Prostate gland (tissue), 2 donors: Measurements from ENCODE around the gene MALRD1. TPM values are rescaled to one million over a fixed set of nuclear protein-coding genes. Genes with fewer than 3 reads are reported as not detected.

Experiments
- DNase-seq: peaks from one replicate; pipeline ENCODE4 v3.0.0-alpha.2; 2019; ENCODE audit warnings: low spot score
- H3K27ac ChIP-seq, 2 donors: fragments of 200-600 bp; sonication (generic); 2 replicates each; pipeline ENCODE4 v1.5.1; 2017 to 2019
- H3K27me3 ChIP-seq: fragments of 200-600 bp; sonication (generic); replicated peaks from 2 replicates; pipeline ENCODE4 v1.5.1; 2019; ENCODE audit not compliant: insufficient read depth
- H3K36me3 ChIP-seq, 2 donors: fragments of 200-600 bp; sonication (generic); 1 replicate in 1 of 2; 2 replicates in 1 of 2; pipeline versions ENCODE4 v1.5.1 to v1.8.1; 2017 to 2019
- H3K4me1 ChIP-seq: fragments of 200-600 bp; sonication (generic); replicated peaks from 2 replicates; pipeline ENCODE4 v1.5.1; 2019
- H3K4me3 ChIP-seq, 2 donors: fragments of 200-600 bp; sonication (generic); 2 replicates each; pipeline ENCODE4 v1.5.1; 2017 to 2019
- H3K9me3 ChIP-seq: fragments of 200-600 bp; sonication (generic); 2 replicates; pipeline ENCODE4 v1.5.1; 2017
- CTCF ChIP-seq, 4 experiments: fragments of 200-600 bp in 2 of 4; fragments of 450-650 bp in 2 of 4; sonication (generic) in 2 of 4; IDR thresholded peaks; 1 replicate in 3 of 4; 2 replicates in 1 of 4; pipeline ENCODE4 v1.5.1; 2016 to 2019; ENCODE audit warnings: antibody characterized with exemption in 4 of 4, mild to moderate bottlenecking in 2 of 4, moderate library complexity in 2 of 4
- POLR2A ChIP-seq: fragments of 450-650 bp; IDR thresholded peaks from one replicate; pipeline ENCODE4 v1.6.1; 2016; ENCODE audit warnings: antibody characterized with exemption, mild to moderate bottlenecking
- POLR2AphosphoS5 ChIP-seq: sonication (generic); formaldehyde crosslinking; IDR thresholded peaks from one replicate; pipeline ENCODE4 v1.6.1; 2017; ENCODE audit warnings: antibody characterized with exemption
- WGBS: methylation state at CpG from one replicate; pipeline ENCODE4 v1.1.5; 2018; 5-methylcytosine and 5-hydroxymethylcytosine counted together
- intact Hi-C: fragments of 100-400 bp; cut with DNase I; formaldehyde crosslinking; loops from one replicate; pipeline ENCODE4 v1.14.2; 2022
- small RNA-seq, 2 donors: library from RNA; depleted of rRNA; stranded (forward); fragments of <200 nt; gene quantifications; one replicate each; pipeline ENCODE3, GENCODE V24; 2016
- total RNA-seq, 2 donors: library from RNA; depleted of rRNA; stranded (reverse); fragments of >200 nt; gene quantifications; one replicate each; pipeline ENCODE4 v1.1.0, GENCODE V29; 2016

MALRD1 gene
- total RNA-seq, 2 donors from 2014 or later: 2.1 TPM; not detected in 1

GRCh38 chr10:19783721-19784120 lies 735.1 kb downstream of the MALRD1 start:
- Histone ChIP-seq H3K36me3 (no peaks in the 10 kb centered on the region), H3K4me1 (no peaks in the 10 kb centered on the region), H3K27ac (no peak overlapping the region), H3K4me3 (no peak overlapping the region), H3K27me3 (no peaks in the 10 kb centered on the region), H3K9me3 (no peaks in the 10 kb centered on the region)
- no peak for DNase-seq
- 91% methylated on average over 4 of the region's 4 CpGs for WGBS
- TF ChIP-seq POLR2AphosphoS5: no peak
- TF ChIP-seq POLR2A: no peak
- no peak for TF ChIP-seq CTCF (IDR thresholded peaks at IDR 0.05)
- intact Hi-C loops: no loop called here

Small RNA genes within 50 kb of the gene (small RNA-seq; reads per million reads assigned to genes)
- 0 reads per million in 2 donors for gene AL354695.1
- gene HMGN1P20: 0 reads per million in 2 donors
- gene RF00012: 0 reads per million in 2 donors
- gene RNA5SP303: 150 to 834 reads per million in 2 donors
